Right kidney (tissue), 9 donors: ENCODE measurements around the gene LIPF.
"Not testable (repeated sequence)": the region's sequence is repeated elsewhere in the genome, so short reads cannot be mapped to it uniquely, and the experiment has no call there.

Experiments
- DNase-seq: peaks from one replicate; pipeline ENCODE4 v3.0.0-alpha.2; 2016
- long read RNA-seq, 8 donors: transcript quantifications; one replicate each; lab custom pipeline, GENCODE V29; 2026

LIPF gene
- long read RNA-seq, donor 1, result 0 reads
- long read RNA-seq, donor 2, result 0 reads
- long read RNA-seq, donor 3, result 0 reads
- long read RNA-seq, donor 4, result 0 reads
- long read RNA-seq, donor 5, result 0 reads
- long read RNA-seq, donor 6, result 0 reads
- long read RNA-seq, donor 7, result 0 reads
- long read RNA-seq, donor 8, result 0 reads

- DNase-seq, result no peak
Observed at GRCh38 chr10:88664142-88664541, at the start of gene LIPF. Gene LIPF (plus strand): TSS chr10:88664442. CDS start chr10:88667298, 2,856 bp downstream.

GRCh38 chr10:88616250-88616977, 47.8 kb upstream of the LIPF start:
- DNase-seq, result no peak

GRCh38 chr10:88617772-88618300, 46.4 kb upstream of the LIPF start:
- DNase-seq, result no peak

DNA sequence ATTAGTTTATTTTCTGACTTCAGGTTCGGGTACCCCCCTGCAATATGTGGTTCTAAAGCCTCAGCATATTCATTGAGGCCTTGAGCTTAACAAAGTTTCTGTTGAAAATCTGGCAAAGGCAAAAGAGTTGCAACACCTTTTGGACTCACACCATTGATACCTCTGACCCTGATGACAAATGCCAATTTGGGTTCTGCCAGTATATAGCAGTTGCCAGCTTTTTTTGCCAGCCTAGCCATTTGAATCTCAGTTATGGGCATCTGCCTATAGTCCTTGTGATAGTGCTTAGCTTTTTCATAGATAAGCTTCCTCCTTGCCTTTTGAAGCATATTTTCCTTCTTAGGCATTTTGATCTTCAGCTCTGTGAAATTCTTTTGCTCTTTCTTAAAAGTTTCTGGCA, 45.7 kb upstream of the LIPF start:
- DNase-seq, result no peak

DNA sequence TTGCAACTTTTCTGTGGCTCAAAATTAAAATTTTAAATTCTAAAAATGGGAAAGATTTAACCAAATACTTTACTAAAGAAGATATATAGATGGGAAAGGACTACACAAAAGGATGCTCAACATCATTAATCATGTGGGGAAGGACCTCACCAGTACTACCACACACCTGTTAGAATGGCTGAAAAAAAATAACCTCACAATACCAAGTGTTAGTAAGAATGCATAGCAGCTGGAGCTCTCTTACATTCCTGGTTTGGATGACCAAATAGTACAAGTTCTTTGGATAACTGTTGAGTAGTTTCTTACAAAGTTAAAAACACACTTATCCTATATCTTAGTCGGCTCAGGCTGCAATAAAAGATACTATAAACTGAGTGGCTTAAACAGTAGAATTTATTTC, 43.8 kb upstream of the LIPF start:
- DNase-seq, result no peak

DNA sequence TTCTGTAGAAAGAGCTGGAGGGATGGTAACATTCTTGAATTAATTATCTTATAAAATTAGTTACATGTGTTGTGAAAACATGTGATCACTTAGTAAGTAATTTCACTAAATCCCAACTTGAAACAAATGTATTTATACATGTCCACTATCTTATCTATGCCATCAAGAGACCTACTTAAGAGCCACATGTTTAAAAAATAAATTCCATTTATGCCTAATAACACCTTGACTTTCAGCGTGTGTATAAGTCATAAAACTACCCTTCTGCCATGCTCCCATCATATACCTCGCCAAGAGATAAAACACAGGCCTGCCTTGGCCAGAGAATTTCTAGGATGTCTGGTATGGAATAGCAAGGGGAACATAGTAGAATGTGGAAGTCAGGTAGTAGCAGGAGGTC, 40.4 kb upstream of the LIPF start:
- no peak for DNase-seq

DNA sequence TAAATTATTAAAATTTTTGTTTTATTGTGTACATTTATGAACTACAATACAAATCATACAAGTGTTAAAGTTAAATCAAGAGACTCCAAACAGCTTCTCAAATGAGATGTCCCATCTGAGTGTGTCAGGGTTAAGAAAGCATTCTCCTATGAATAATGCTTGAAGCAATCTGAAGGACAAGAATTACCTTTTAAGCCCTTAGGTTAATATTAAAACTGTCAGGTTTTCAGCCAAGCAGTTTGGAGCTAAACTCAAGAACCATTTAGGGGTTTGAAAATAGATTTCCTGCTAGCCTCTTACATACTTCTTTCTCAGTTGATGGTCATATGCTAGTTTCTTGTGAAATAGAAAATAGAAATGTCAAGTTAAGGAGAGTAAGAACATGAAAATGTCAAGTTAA, 39.4 kb upstream of the LIPF start:
- DNase-seq, result no peak

DNA sequence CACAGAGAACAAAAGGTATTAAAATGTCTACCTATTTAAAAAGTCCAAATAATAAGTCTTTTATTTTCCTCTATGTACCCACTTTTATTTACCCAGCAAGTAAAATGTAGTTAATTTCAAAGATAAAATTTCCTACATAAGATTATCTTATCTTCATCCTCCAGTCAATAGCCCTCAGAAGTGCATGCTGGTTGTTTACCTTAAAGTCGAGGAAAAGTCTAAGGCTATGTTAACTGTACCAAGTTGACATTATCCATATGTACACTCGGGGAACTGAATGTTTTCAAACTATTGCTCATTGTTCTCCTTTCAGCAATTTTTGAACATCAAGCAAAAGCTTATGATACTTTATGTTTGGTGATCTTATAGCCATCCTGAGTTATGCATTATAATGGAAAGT, 24.1 kb upstream of the LIPF start:
- DNase-seq, result no peak

DNA sequence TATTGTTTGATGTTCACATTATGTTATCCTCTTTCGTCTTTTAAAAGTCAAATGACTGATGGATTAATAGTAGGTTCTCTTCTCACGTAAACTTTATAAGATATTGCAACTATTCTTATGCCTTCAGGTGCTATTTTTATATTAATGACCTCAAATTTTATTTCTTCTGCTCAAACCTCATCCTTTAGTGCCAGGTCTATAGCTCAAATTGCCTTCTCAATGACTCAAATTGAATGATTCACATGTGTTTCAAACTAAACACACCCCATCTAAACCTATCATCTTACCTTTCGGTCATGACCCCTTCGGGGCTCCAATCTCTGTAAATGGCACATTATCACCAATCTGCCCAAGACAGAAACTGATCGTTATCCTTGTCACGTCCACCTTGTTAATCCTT, 22.0 kb upstream of the LIPF start:
- no peak for DNase-seq

DNA sequence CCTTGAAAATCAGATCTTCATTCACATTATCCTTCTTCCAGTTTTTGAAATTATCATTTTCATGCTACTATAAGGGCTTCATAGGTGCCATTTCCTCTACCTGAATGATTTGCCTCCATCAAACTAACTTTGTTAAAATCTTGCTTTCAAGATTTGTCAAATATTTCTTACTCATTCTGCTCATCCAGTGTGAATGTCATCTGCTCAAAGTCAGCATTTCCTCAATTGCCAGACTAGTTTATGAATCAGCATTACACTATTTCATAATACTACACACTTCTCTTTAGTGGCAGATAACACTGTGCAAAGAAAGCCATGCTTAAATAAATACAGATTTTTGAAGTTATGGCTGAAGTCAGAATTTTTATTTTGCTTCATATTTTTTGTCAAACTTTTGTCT, 21.3 kb upstream of the LIPF start:
- DNase-seq, result no peak

GRCh38 chr10:88647061-88647615, 17.1 kb upstream of the LIPF start:
- DNase-seq, result no peak

DNA sequence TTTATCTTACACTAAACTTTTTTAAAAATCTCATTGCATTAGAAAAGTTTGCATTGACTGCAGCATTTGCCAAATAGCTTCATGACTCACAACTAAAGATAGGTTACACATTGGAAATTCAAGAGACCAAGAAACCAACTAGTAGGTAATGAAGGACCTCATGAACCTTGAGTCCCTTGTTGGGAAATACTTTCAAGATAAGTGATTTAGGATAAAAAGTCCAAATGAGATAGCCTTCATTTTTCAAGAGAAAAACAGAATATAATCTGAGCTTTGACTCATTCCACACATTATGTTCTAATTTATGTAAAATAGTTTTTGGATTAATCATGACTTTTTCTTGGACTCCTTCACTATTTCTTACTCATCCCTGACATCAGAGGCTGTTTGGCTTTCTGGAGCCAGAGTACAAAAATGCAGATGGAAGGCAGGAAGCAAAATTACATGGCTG, 13.1 kb upstream of the LIPF start:
- no peak for DNase-seq

- DNase-seq, result no peak
Observed at GRCh38 chr10:88652616-88653015, 11.6 kb upstream of the LIPF start.

DNA sequence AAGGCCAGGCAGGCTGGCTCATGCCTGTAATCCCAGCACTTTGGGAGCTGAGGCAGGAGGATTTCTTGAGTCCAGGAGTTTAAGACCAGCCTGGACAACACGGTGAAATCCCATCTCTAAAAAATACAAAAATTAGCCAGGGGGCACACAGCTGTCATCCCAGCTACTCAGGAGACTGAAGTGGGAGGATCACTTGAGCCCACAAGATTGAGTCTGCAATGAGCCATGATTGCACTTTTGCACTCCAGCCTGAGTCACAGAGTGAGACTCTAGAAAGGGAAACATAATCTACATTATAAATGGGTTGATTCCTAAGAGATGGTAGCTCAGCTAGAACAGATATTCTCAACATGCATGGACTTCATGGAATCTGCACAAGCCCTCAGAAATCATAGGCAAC, 6.3 kb upstream of the LIPF start:
- no peak for DNase-seq

GRCh38 chr10:88659725-88660597, 4.3 kb upstream of the LIPF start:
- no peak for DNase-seq

GRCh38 chr10:88660598-88660884, 3.7 kb upstream of the LIPF start:
- no peak for DNase-seq

GRCh38 chr10:88661018-88661417, 3.2 kb upstream of the LIPF start:
- no peak for DNase-seq

GRCh38 chr10:88661577-88661976, 2.7 kb upstream of the LIPF start:
- no peak for DNase-seq

- DNase-seq, result not testable (repeated sequence)
Observed at GRCh38 chr10:88663153-88663552, 1.1 kb upstream of the LIPF start.

GRCh38 chr10:88668465-88668864, 4.2 kb downstream of the LIPF start:
- DNase-seq, result no peak

- no peak for DNase-seq
Observed at GRCh38 chr10:88670497-88670896, 6.3 kb downstream of the LIPF start.

DNA sequence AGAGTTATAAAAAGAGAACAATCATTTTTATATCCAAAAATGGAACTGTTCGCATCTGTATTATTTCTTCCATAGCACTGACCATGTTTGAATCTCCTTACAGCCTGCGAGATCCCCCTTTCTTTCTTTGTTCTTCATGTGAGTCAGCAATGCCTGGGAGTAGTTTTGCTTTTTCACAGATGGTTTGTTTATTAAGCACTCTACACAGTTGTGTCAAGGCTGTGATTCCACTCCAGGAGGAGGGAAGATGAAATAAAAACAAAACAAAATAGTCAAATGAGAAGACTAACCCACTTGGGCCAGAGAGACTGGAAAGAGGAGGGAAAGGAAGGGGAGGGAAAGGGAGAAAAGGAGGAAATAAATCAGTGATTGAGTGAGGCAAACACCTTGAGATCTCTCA, 7.8 kb downstream of the LIPF start:
- DNase-seq, result no peak
